Right lobe of liver (tissue), 4 donors: Measurements from ENCODE around the gene MSANTD4.

Source experiments
- CTCF ChIP-seq, 4 donors: fragments of 200-600 bp in 3 of 4; fragments of 450-650 bp in 1 of 4; IDR thresholded peaks; one replicate each; pipeline versions ENCODE4 v1.5.1 to v1.8.0; 2016 to 2022; ENCODE audit warnings: antibody characterized with exemption in 4 of 4, mild to moderate bottlenecking in 2 of 4
- POLR2A ChIP-seq: fragments of 450-650 bp; IDR thresholded peaks from one replicate; pipeline ENCODE4 v1.6.1; 2017; ENCODE audit warnings: antibody characterized with exemption, mild to moderate bottlenecking
- donor health status: DM: no; HTN: no; CAD: no.
- donor health status: DM: no; HTN: no; CAD: no.
- donor health status: DM: no; HTN: yes; CAD: no.

- no peak for TF ChIP-seq CTCF (IDR thresholded peaks at IDR 0.05)
- no peak for TF ChIP-seq POLR2A
Observed at GRCh38 chr11:105991888-105992287, 30.2 kb downstream of the MSANTD4 start.
